Neutrophil (primary cell): ENCODE measurements around the gene ZNF124.

Source experiments
- H3K27ac ChIP-seq: fragments of 200-600 bp; sonication (generic); 2 replicates; pipeline ENCODE4 v1.5.1; 2016; ENCODE audit warnings: mild to moderate bottlenecking, moderate library complexity
- H3K27me3 ChIP-seq: fragments of 200-600 bp; sonication (generic); 2 replicates; pipeline ENCODE4 v1.6.0; 2016; ENCODE audit warnings: mild to moderate bottlenecking
- H3K36me3 ChIP-seq: fragments of 200-600 bp; sonication (generic); 2 replicates; pipeline ENCODE4 v1.5.1; 2017
- H3K4me1 ChIP-seq, 2 experiments: fragments of 200-600 bp in 1 of 2; sonication (generic) in 1 of 2; 1 replicate in 1 of 2; 2 replicates in 1 of 2; pipeline versions ENCODE4 v1.5.1 to v1.6.1; 2013 to 2016; ENCODE audit warnings: low read depth in 1 of 2, low read length in 1 of 2, mild to moderate bottlenecking in 1 of 2, moderate library complexity in 1 of 2; ENCODE audit not compliant: control insufficient read depth in 1 of 2, insufficient read depth in 1 of 2
- H3K4me3 ChIP-seq, 2 experiments: fragments of 200-600 bp in 1 of 2; sonication (generic) in 1 of 2; 1 replicate in 1 of 2; 2 replicates in 1 of 2; pipeline ENCODE4 v1.5.1; 2013 to 2016; ENCODE audit warnings: low read depth in 1 of 2, low read length in 1 of 2, mild to moderate bottlenecking in 1 of 2, moderate library complexity in 1 of 2
- H3K9me3 ChIP-seq: fragments of 200-600 bp; sonication (generic); 2 replicates; pipeline ENCODE4 v1.5.1; 2016
- CTCF ChIP-seq: fragments of 200-600 bp; sonication (generic); IDR thresholded peaks from 2 replicates; pipeline ENCODE4 v1.5.1; 2016; ENCODE audit warnings: antibody characterized with exemption

ZNF124 gene

GRCh38 chr1:247198781-247199180 lies 27.0 kb upstream of the ZNF124 start:
- Histone ChIP-seq H3K36me3 (peaks cover 50% of the 10 kb centered on the region), H3K4me1 (no peaks in the 10 kb centered on the region), H3K27ac (no peak overlapping the region), H3K9me3 (peaks cover 10% of the 10 kb centered on the region), H3K27me3 (no peaks in the 10 kb centered on the region), H3K4me3 (no peak overlapping the region)
- TF ChIP-seq CTCF, result no peak

GRCh38 chr1:247193958-247194357 lies 22.1 kb upstream of the ZNF124 start:
- H3K27ac ChIP-seq, result no peak overlapping the region
- no peaks in the 10 kb centered on the region for H3K4me1 ChIP-seq
- H3K36me3 ChIP-seq, result peaks cover 48% of the 10 kb centered on the region
- H3K27me3 ChIP-seq, result no peaks in the 10 kb centered on the region
- no peak for TF ChIP-seq CTCF
- no peak overlapping the region for H3K4me3 ChIP-seq
- H3K9me3 ChIP-seq, result peaks cover 20% of the 10 kb centered on the region

- H3K4me1 ChIP-seq, result no peaks in the 10 kb centered on the region
- no peak for TF ChIP-seq CTCF
- H3K4me3 ChIP-seq, result no peak overlapping the region
- H3K9me3 ChIP-seq, result peaks cover 25% of the 10 kb centered on the region
- peaks cover 13% of the 10 kb centered on the region for H3K36me3 ChIP-seq
- H3K27ac ChIP-seq, result no peak overlapping the region
- no peaks in the 10 kb centered on the region for H3K27me3 ChIP-seq
These were observed 18.4 kb upstream of the ZNF124 start for GRCh38 chr1:247189981-247190798.

GRCh38 chr1:247185667-247186066 lies 13.8 kb upstream of the ZNF124 start:
- peaks cover 27% of the 10 kb centered on the region for H3K9me3 ChIP-seq
- no peaks in the 10 kb centered on the region for H3K4me1 ChIP-seq

GRCh38 chr1:247184254-247184653 lies 12.4 kb upstream of the ZNF124 start:
- TF ChIP-seq CTCF, result no peak
- H3K9me3 ChIP-seq, result peaks cover 18% of the 10 kb centered on the region
- no peaks in the 10 kb centered on the region for H3K27me3 ChIP-seq
- H3K27ac ChIP-seq, result no peak overlapping the region
- no peaks in the 10 kb centered on the region for H3K4me1 ChIP-seq
- no peaks in the 10 kb centered on the region for H3K36me3 ChIP-seq
- H3K4me3 ChIP-seq, result no peak overlapping the region

More at GRCh38 chr1:247185667-247186066, 13.8 kb upstream of the ZNF124 start:
- no peaks in the 10 kb centered on the region for H3K27me3 ChIP-seq
- peaks cover 8% of the 10 kb centered on the region for H3K36me3 ChIP-seq
- no peak for TF ChIP-seq CTCF
- no peak overlapping the region for H3K27ac ChIP-seq
- no peak overlapping the region for H3K4me3 ChIP-seq
